Cardiac fibroblast (primary cell): Measurements from ENCODE around the gene EGFLAM.
A peak's percentile ranks its signal among the peaks of the same experiment; 100 is the strongest.

ENCODE experiments used
- DNase-seq, 2 donors: peaks; one replicate each; pipeline versions ENCODE4 v3.0.0 to v3.0.0-alpha.2; 2010; ENCODE audit warnings: low read depth in 2 of 2
- H3K4me3 ChIP-seq, 2 donors: replicated peaks in 1 of 2; 1 replicate in 1 of 2; 2 replicates in 1 of 2; pipeline ENCODE4 v1.5.1; 2011; ENCODE audit warnings: low read depth in 2 of 2, low read length in 2 of 2, mild to moderate bottlenecking in 2 of 2, moderate library complexity in 1 of 2
- CTCF ChIP-seq: IDR thresholded peaks from one replicate; pipeline ENCODE4 v1.5.1; 2011; ENCODE audit warnings: low read depth, mild to moderate bottlenecking, low read length, inconsistent platforms

Gene EGFLAM

GRCh38 chr5:38364825-38365224, 106.5 kb downstream of the EGFLAM start:
- no peak for TF ChIP-seq CTCF
- no peak for DNase-seq
- H3K4me3 ChIP-seq: no peak overlapping the region

GRCh38 chr5:38367410-38367809, 109.1 kb downstream of the EGFLAM start:
- DNase-seq: peak in 1 of 2 donors; percentile 17
- no peak for TF ChIP-seq CTCF
- H3K4me3 ChIP-seq: no peak overlapping the region

DNA sequence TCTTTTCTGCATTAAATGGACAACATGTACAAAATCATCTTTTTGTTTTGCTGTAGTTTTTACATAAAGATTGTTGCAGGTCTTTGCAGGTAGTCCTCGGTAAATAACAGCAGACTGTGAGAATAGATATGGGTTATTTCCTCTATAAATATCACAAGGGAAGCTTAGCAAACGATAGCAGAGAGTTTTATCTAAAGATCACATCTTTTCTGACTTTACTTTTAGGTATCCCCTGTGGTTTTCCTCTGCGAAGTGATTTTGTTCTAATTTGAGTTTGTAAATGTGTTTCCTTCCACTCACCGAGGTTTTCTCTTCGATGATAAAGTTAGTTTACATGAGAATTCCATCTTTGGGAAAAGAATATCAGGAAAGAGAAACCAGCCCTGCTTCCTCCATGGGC, 109.6 kb downstream of the EGFLAM start:
- no peak for TF ChIP-seq CTCF
- H3K4me3 ChIP-seq: no peak overlapping the region
- no peak for DNase-seq

- peak in 1 of 2 donors; percentile 25 for DNase-seq
- H3K4me3 ChIP-seq: no peak overlapping the region
- no peak for TF ChIP-seq CTCF
These were observed 111.3 kb downstream of the EGFLAM start for GRCh38 chr5:38369692-38370091.

DNA sequence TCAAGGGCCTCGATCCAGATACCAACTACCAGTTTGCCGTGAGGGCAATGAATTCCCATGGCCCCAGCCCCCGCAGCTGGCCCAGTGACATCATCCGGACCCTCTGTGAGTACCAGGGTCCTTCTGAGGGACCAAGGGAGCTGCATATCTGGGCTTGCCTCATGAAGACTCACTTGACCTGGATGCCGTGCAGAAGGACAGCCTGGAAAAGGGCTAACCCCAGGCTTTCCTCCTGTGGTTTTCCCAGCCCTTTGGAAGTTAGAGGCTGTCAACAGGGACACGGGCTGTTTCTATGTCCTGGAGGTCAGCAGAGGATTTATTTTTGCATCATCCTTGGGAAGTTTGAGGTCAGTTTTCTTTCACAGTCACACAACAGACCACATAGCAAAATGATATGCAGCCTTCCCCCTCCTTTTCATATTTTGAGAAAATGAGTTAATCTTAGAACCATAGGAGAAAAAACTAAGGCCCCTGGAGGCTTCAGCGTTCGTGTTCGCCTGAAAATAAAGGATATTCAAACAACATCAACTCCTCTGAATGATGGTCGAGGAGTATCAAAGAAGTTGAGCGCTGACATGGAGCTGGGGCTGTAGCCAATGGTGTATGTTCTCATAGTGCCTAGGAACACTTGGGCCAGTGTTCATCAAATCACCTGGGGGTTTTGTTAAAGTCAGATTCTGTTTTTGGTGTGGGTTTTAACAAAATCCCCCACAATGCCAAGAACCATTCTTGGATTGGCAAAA, 112.2 kb downstream of the EGFLAM start:
- no peak for DNase-seq
- no peak for TF ChIP-seq CTCF

GRCh38 chr5:38371596-38371995, 113.2 kb downstream of the EGFLAM start:
- DNase-seq: no peak

More for the DNA sequence above, 112.2 kb downstream of the EGFLAM start:
- H3K4me3 ChIP-seq: no peak overlapping the region

More at GRCh38 chr5:38371596-38371995, 113.2 kb downstream of the EGFLAM start:
- no peak overlapping the region for H3K4me3 ChIP-seq
- no peak for TF ChIP-seq CTCF
